Measurements from ENCODE around the gene ADAMTS4. TPM values are rescaled to one million over a fixed set of nuclear protein-coding genes. Genes with fewer than 3 reads are reported as not detected.

Gene ADAMTS4
- total RNA-seq, 2 experiments from 2014 or later: 2.3 to 3.0 TPM

GRCh38 chr1:161179698-161180097 lies 19.2 kb downstream of the ADAMTS4 start:
- ChIA-PET CTCF (interaction anchor here (0.9 to 5.3 kb wide), 4 partner anchors 14 to 46 kb away, joined by 3 to 45 read pairs (median 23); partner anchors contain the start of genes PPOX and TOMM40L), POLR2A (no interaction called here)
- intact Hi-C loops (cut with micrococcal nuclease): loop anchor here (5.0 kb wide), 1 partner anchor 203 kb away; no protein-coding TSS in a partner anchor
- H3K27ac Mint-ChIP-seq: no peak overlapping the region
- peaks cover 7% of the 10 kb centered on the region for H3K36me3 Mint-ChIP-seq
- H3K4me3 Mint-ChIP-seq: no peak overlapping the region
- H3K9me3 Mint-ChIP-seq: no peaks in the 10 kb centered on the region
- no peak for DNase-seq
- H3K4me1 Mint-ChIP-seq (ENCODE audit: low read depth): peaks cover 73% of the 10 kb centered on the region
- H3K27me3 Mint-ChIP-seq: no peaks in the 10 kb centered on the region

DNA sequence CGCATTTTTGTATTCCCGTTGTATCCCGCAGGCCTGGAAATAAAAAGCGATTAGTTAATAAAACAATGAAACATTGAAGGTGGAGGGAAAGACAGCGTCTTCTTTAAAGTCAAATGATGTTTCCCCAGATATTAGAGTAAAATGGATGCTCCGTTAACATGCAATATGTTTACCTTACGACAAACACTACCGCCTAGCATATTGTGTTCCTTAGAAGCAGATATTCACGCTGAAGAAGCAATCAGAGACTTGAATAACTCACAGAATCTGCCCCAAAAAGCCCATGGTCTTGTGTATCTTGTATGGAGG lies 21.0 kb downstream of the ADAMTS4 start:
- Mint-ChIP-seq H3K4me3 (peak overlapping the region; percentile 100), H3K9me3 (no peaks in the 10 kb centered on the region), H3K36me3 (peaks cover 17% of the 10 kb centered on the region), H3K4me1 (ENCODE audit: low read depth) (peaks cover 63% of the 10 kb centered on the region), H3K27me3 (no peaks in the 10 kb centered on the region), H3K27ac (peak overlapping the region; percentile 97)
- ChIA-PET CTCF (interaction anchor here (2.0 to 2.1 kb wide), 2 partner anchors 12 to 48 kb away, joined by 16 to 19 read pairs; partner anchors contain the start of genes PPOX and TOMM40L), POLR2A (interaction anchor here (0.6 to 3.7 kb wide), 3 partner anchors 11 to 48 kb away, joined by 5 to 41 read pairs (median 7); partner anchors contain the start of genes PPOX and UFC1)
- DNase-seq: no peak
- intact Hi-C loops (cut with micrococcal nuclease): no loop called here

- ChIA-PET POLR2A (interaction anchor here (0.6 to 3.7 kb wide), 6 partner anchors 11 to 48 kb away, joined by 3 to 41 read pairs (median 5); partner anchors contain the start of genes NDUFS2, PPOX and UFC1), CTCF (interaction anchor here (1.0 to 2.9 kb wide), 5 partner anchors 12 to 49 kb away, joined by 3 to 19 read pairs (median 7); partner anchors contain the start of genes PPOX, TOMM40L and UFC1)
- peaks cover 58% of the 10 kb centered on the region for H3K4me1 Mint-ChIP-seq (ENCODE audit: low read depth)
- peaks cover 17% of the 10 kb centered on the region for H3K36me3 Mint-ChIP-seq
- H3K4me3 Mint-ChIP-seq: peak within 1 kb of the TSS; percentile 100
- intact Hi-C loops (cut with micrococcal nuclease): no loop called here
- DNase-seq: peak; percentile 97
- no peaks in the 10 kb centered on the region for H3K27me3 Mint-ChIP-seq
- no peaks in the 10 kb centered on the region for H3K9me3 Mint-ChIP-seq
- H3K27ac Mint-ChIP-seq: peak within 1 kb of the TSS; percentile 97
Measured at GRCh38 chr1:161177112-161177935, 21.5 kb downstream of the ADAMTS4 start, which contains the start of gene B4GALT3. TSS of gene B4GALT3 (minus strand) at chr1:161177507. CDS start at chr1:161176060, 1,447 bp downstream.

GRCh38 chr1:161176468-161177111 lies 22.3 kb downstream of the ADAMTS4 start:
- DNase-seq: no peak
- Mint-ChIP-seq H3K36me3 (peaks cover 21% of the 10 kb centered on the region), H3K4me3 (peak overlapping the region; percentile 100), H3K9me3 (no peaks in the 10 kb centered on the region), H3K27me3 (no peaks in the 10 kb centered on the region), H3K27ac (peak overlapping the region; percentile 97), H3K4me1 (ENCODE audit: low read depth) (peaks cover 51% of the 10 kb centered on the region)
- intact Hi-C loops (cut with micrococcal nuclease): no loop called here
- ChIA-PET CTCF (interaction anchor here (0.8 to 2.9 kb wide), 6 partner anchors 11 to 205 kb away, joined by 3 to 19 read pairs (median 6); partner anchors contain the start of genes PPOX, TOMM40L and UFC1), POLR2A (interaction anchor here (0.8 to 3.7 kb wide), 5 partner anchors 10 to 28 kb away, joined by 3 to 41 read pairs (median 5); partner anchors contain the start of genes NDUFS2, PPOX and UFC1)

DNA sequence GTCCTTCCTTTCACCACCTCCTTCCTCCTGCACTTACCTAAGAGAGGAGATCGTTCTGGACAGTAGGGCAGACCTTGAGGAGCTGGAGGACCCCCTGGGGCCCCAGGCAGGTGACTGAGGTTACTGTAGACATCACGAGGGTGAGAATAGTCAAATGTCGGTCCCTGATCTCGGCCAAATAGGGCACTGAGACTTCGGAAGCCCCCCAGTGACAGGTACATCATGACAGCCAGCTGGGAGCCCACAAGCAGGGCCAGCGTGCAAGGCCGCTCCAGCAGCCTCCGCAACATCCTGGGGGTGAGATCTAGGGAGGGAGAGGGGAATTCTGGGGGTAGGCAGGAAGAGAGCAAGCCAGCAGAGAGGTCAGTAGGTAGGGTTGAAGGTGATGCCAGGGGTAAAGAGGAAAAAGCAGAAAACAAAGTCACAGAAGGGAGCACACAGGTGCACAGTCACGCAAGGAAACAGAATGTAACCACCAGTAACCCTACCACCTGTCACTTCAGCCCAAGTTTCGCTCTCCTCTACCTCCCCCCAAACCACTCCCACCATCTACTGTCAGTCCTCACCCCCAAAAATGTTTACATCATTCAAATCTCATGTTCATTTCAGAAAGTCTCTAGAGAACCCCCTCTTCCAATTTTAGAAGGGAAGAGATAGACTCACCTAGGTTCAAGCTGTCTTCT lies 22.9 kb downstream of the ADAMTS4 start:
- H3K36me3 Mint-ChIP-seq: peaks cover 26% of the 10 kb centered on the region
- ChIA-PET POLR2A (interaction anchor here (1.1 to 3.7 kb wide), 4 partner anchors 9 to 29 kb away, joined by 4 to 41 read pairs (median 6); partner anchors contain the start of genes PPOX and UFC1), CTCF (interaction anchor here (0.8 to 2.9 kb wide), 5 partner anchors 10 to 206 kb away, joined by 3 to 19 read pairs (median 7); partner anchors contain the start of genes PPOX and TOMM40L)
- no peaks in the 10 kb centered on the region for H3K27me3 Mint-ChIP-seq
- H3K4me1 Mint-ChIP-seq (ENCODE audit: low read depth): peaks cover 46% of the 10 kb centered on the region
- DNase-seq: no peak
- H3K4me3 Mint-ChIP-seq: peak overlapping the region; percentile 100
- no peaks in the 10 kb centered on the region for H3K9me3 Mint-ChIP-seq
- intact Hi-C loops (cut with micrococcal nuclease): no loop called here
- H3K27ac Mint-ChIP-seq: peak overlapping the region; percentile 97

- Mint-ChIP-seq H3K27ac (peak overlapping the region; percentile 39), H3K4me1 (ENCODE audit: low read depth) (peaks cover 37% of the 10 kb centered on the region), H3K27me3 (no peaks in the 10 kb centered on the region), H3K9me3 (no peaks in the 10 kb centered on the region), H3K36me3 (peaks cover 27% of the 10 kb centered on the region), H3K4me3 (no peak overlapping the region)
- CTCF ChIA-PET: interaction anchor here (1.1 to 2.9 kb wide), 2 partner anchors 9 to 18 kb away, joined by 6 to 7 read pairs; partner anchors contain the start of gene PPOX
- DNase-seq: no peak
- intact Hi-C loops (cut with micrococcal nuclease): no loop called here
- POLR2A ChIA-PET: interaction anchor here (3.7 kb wide), 1 partner anchor 8 kb away, joined by 41 read pairs; the partner anchor contains the start of gene PPOX
Measured at GRCh38 chr1:161174911-161175310, 23.9 kb downstream of the ADAMTS4 start.

DNA sequence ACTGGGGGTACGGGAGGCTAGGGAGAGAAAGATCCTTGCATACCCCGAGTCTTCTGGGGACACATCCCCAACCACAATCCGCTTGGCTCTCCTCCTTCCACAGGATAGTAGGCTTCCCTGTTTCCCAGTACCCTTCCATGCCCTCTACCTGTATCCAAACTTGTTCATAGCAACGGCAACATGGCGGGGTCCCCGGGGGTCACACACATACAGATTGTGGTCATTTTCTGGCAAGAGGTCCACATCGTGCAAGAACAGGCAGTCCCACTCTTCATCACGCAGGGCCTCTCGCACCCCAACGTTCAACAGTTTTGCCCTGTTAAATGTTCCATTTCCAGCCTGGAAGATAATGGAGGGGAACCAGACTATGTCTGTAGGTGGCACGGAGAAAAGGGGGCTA lies 25.1 kb downstream of the ADAMTS4 start:
- intact Hi-C loops (cut with micrococcal nuclease): no loop called here
- ChIA-PET POLR2A (no interaction called here), CTCF (interaction anchor here (0.5 to 0.7 kb wide), 2 partner anchors 184 to 208 kb away, joined by 3 read pairs; no protein-coding TSS in a partner anchor)
- Mint-ChIP-seq H3K27me3 (no peaks in the 10 kb centered on the region), H3K9me3 (no peaks in the 10 kb centered on the region), H3K4me1 (ENCODE audit: low read depth) (peaks cover 37% of the 10 kb centered on the region), H3K27ac (peak overlapping the region; percentile 35), H3K36me3 (peaks cover 27% of the 10 kb centered on the region), H3K4me3 (no peak overlapping the region)
- no peak for DNase-seq

DNA sequence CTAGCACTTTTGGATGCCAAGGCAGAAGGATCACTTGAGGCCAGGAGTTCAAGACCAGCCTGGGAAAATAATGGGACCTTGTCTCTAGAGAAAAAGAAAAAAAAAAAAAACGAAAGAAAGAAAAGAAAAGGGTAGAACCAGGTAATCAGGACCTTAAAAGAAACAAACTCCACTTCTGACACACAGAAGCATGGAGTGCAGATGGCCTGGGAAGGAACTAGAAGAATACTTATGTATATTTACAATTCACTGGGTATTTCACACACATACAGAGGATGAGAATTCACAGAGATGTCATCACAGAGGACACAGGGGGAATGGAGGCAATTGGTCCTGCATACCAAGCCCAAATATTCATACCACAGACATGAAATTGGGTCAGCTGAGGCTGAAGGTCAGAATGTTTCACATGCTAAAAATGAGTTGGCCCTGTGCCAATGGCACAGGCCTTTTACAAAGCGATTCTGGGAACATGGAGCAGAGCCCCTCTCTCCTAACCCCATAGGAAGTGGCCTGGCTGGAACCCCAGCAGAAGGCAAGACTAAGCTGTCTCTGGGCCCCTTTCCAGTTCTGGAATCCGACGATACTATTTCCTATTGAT lies 26.0 kb downstream of the ADAMTS4 start:
- intact Hi-C loops (cut with micrococcal nuclease): no loop called here
- CTCF ChIA-PET: interaction anchor here (0.7 kb wide), 1 partner anchor 209 kb away, joined by 3 read pairs; no protein-coding TSS in a partner anchor
- H3K4me3 Mint-ChIP-seq: no peak overlapping the region
- no peaks in the 10 kb centered on the region for H3K27me3 Mint-ChIP-seq
- H3K36me3 Mint-ChIP-seq: peaks cover 27% of the 10 kb centered on the region
- no peak overlapping the region for H3K27ac Mint-ChIP-seq
- no peaks in the 10 kb centered on the region for H3K9me3 Mint-ChIP-seq
- peaks cover 38% of the 10 kb centered on the region for H3K4me1 Mint-ChIP-seq (ENCODE audit: low read depth)
- POLR2A ChIA-PET: interaction anchor here (0.7 kb wide), 1 partner anchor 9 kb away, joined by 3 read pairs; no protein-coding TSS in a partner anchor
- no peak for DNase-seq

GRCh38 chr1:161172349-161172748 lies 26.5 kb downstream of the ADAMTS4 start:
- DNase-seq: no peak
- ChIA-PET CTCF (no interaction called here), POLR2A (interaction anchor here (0.7 kb wide), 1 partner anchor 9 kb away, joined by 3 read pairs; no protein-coding TSS in a partner anchor)
- no peaks in the 10 kb centered on the region for H3K9me3 Mint-ChIP-seq
- H3K27ac Mint-ChIP-seq: no peak overlapping the region
- H3K27me3 Mint-ChIP-seq: no peaks in the 10 kb centered on the region
- no peak overlapping the region for H3K4me3 Mint-ChIP-seq
- H3K36me3 Mint-ChIP-seq: peaks cover 27% of the 10 kb centered on the region
- H3K4me1 Mint-ChIP-seq (ENCODE audit: low read depth): peaks cover 35% of the 10 kb centered on the region
- intact Hi-C loops (cut with micrococcal nuclease): no loop called here

DNA sequence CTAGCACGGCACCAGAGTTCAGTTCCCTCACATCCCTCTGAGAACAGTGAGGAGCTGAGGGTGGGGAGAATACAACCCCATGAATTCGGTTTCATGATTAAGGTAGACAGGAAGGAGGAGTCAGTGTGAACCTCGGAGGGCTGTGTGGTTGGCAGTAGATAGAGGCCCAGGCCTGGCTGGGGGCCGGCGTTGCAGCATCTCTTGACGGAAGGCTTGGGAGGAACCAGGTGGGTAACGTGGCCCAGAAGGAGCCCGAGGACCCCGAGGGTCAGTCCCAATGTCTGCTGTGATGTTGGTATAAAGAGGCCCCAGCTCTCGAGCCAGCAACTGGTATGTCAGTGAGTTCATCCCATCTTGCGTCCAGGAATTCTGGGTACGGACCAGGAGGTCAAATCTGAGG lies 27.2 kb downstream of the ADAMTS4 start:
- H3K4me1 Mint-ChIP-seq (ENCODE audit: low read depth): peaks cover 40% of the 10 kb centered on the region

DNA sequence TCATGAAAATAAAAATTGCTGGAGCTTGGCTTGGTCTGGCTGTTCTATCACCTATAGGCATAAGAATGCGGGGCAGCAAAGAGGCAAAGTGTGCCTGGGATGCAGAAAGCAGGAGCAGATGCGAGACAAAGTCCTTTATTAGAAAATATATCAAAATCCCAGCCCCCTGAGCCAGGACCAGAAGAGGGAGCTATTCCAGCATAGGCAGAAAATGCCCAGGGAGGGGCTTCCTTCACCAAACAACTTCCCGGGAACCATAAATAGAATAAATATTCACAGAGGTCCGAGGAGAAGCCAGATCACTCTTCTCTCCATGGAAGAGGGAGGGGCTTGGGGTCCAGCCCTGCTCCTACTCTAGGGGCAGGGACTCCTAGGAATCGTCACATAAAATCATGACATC lies 27.7 kb downstream of the ADAMTS4 start:
- Mint-ChIP-seq H3K9me3 (no peaks in the 10 kb centered on the region), H3K4me3 (no peak overlapping the region), H3K4me1 (ENCODE audit: low read depth) (peaks cover 36% of the 10 kb centered on the region), H3K27me3 (no peaks in the 10 kb centered on the region), H3K36me3 (peaks cover 25% of the 10 kb centered on the region), H3K27ac (peak overlapping the region; percentile 13)
- CTCF ChIA-PET: no interaction called here
- POLR2A ChIA-PET: interaction anchor here (0.5 to 1.7 kb wide), 2 partner anchors 9 to 54 kb away, joined by 3 to 4 read pairs; no protein-coding TSS in a partner anchor
- intact Hi-C loops (cut with micrococcal nuclease): no loop called here
- DNase-seq: no peak

More for the DNA sequence above, 27.2 kb downstream of the ADAMTS4 start:
- ChIA-PET POLR2A (interaction anchor here (0.5 to 1.7 kb wide), 2 partner anchors 10 to 54 kb away, joined by 3 to 4 read pairs; no protein-coding TSS in a partner anchor), CTCF (no interaction called here)
- Mint-ChIP-seq H3K27ac (no peak overlapping the region), H3K4me3 (no peak overlapping the region), H3K9me3 (no peaks in the 10 kb centered on the region), H3K36me3 (peaks cover 25% of the 10 kb centered on the region), H3K27me3 (no peaks in the 10 kb centered on the region)
- DNase-seq: no peak
- intact Hi-C loops (cut with micrococcal nuclease): no loop called here
